HEK293 (cell line): ENCODE data around the gene TSC22D3.

Source experiments
- CTCF ChIA-PET: fragments of 350-600 bp; formaldehyde crosslinking; extraction: SDS; loops from one replicate; lab custom pipeline; 2021; ENCODE audit warnings: antibody characterized with exemption; lab: Yijun Ruan, JAX
- POLR2A ChIA-PET: fragments of 300-600 bp; formaldehyde crosslinking; extraction: SDS; loops from one replicate; lab custom pipeline; 2020; ENCODE audit warnings: antibody characterized with exemption, inconsistent platforms; lab: Yijun Ruan, JAX
- H3K27ac ChIP-seq: fragments of 200-500 bp; sonication (Bioruptor generic); 2 replicates; pipeline ENCODE4 v1.5.1; 2014; ENCODE audit warnings: low read depth, low read length, control low read depth, inconsistent platforms; ENCODE audit errors: extremely low read depth
- H3K36me3 ChIP-seq, 2 experiments: fragments of 200-500 bp in 1 of 2; sonication (Bioruptor generic) in 1 of 2; 1 replicate in 1 of 2; 2 replicates in 1 of 2; pipeline ENCODE4 v1.5.1; 2014 to 2017; ENCODE audit warnings: inconsistent platforms in 2 of 2, low read length in 2 of 2; ENCODE audit not compliant: control insufficient read depth in 2 of 2, insufficient read depth in 1 of 2
- H3K4me1 ChIP-seq: fragments of 200-500 bp; sonication (Bioruptor generic); 2 replicates; pipeline ENCODE4 v1.5.1; 2014; ENCODE audit warnings: mild to moderate bottlenecking, low read length, inconsistent platforms; ENCODE audit not compliant: control insufficient read depth, insufficient read depth
- H3K4me3 ChIP-seq: 2 replicates; pipeline ENCODE4 v1.5.1; 2011; ENCODE audit warnings: low read depth, mild to moderate bottlenecking, control low read depth, low read length, moderate library complexity
- H3K9me3 ChIP-seq: fragments of 200-500 bp; sonication (Bioruptor generic); 2 replicates; pipeline ENCODE4 v1.5.1; 2014; ENCODE audit warnings: low read depth, low read length, inconsistent platforms; ENCODE audit not compliant: control insufficient read depth, insufficient read depth
- CTCF ChIP-seq: fragments of 450-650 bp; formaldehyde crosslinking; IDR thresholded peaks from 2 replicates; pipeline ENCODE4 v1.5.1; 2016; ENCODE audit warnings: missing biosample characterization, missing genetic modification characterization
- HOXC10 ChIP-seq: sonication (generic); formaldehyde crosslinking; IDR thresholded peaks from 2 replicates; pipeline ENCODE4 v1.8.1; 2023; ENCODE audit warnings: mild to moderate bottlenecking, missing genetic modification reagents
- INSM2 ChIP-seq: fragments of 450-650 bp; formaldehyde crosslinking; IDR thresholded peaks from 2 replicates; pipeline ENCODE4 v1.5.1; 2016; ENCODE audit warnings: missing biosample characterization, missing genetic modification characterization
- KLF16 ChIP-seq: fragments of 450-650 bp; formaldehyde crosslinking; IDR thresholded peaks from 2 replicates; pipeline ENCODE4 v1.5.1; 2017; ENCODE audit warnings: missing biosample characterization, missing genetic modification characterization
- MYNN ChIP-seq: fragments of 450-650 bp; formaldehyde crosslinking; IDR thresholded peaks from 2 replicates; pipeline ENCODE4 v1.5.1; 2016; ENCODE audit warnings: missing biosample characterization, missing genetic modification characterization, borderline replicate concordance
- PBX3 ChIP-seq: sonication (generic); formaldehyde crosslinking; IDR thresholded peaks from 2 replicates; pipeline ENCODE4 v1.8.1; 2022; ENCODE audit warnings: mild to moderate bottlenecking, moderate library complexity, missing genetic modification reagents
- SETDB1 ChIP-seq: IDR thresholded peaks from one replicate; pipeline ENCODE4 v1.6.1; 2017; ENCODE audit warnings: mild to moderate bottlenecking, low read length, moderate library complexity, mixed read lengths; ENCODE audit not compliant: insufficient read length
- ZBTB11 ChIP-seq: fragments of 450-650 bp; formaldehyde crosslinking; conservative IDR thresholded peaks from 2 replicates; pipeline ENCODE4 v1.5.1; 2016; ENCODE audit warnings: low read depth, missing biosample characterization, missing genetic modification characterization
- ZBTB6 ChIP-seq: fragments of 450-650 bp; formaldehyde crosslinking; IDR thresholded peaks from 2 replicates; pipeline ENCODE4 v1.5.1; 2017; ENCODE audit warnings: missing biosample characterization, missing genetic modification characterization
- ZEB2 ChIP-seq: fragments of 450-650 bp; formaldehyde crosslinking; IDR thresholded peaks from 2 replicates; pipeline ENCODE4 v1.5.1; 2016; ENCODE audit warnings: missing biosample characterization, missing genetic modification characterization
- ZFP69B ChIP-seq: fragments of 450-650 bp; formaldehyde crosslinking; IDR thresholded peaks from 2 replicates; pipeline ENCODE4 v1.5.1; 2016; ENCODE audit warnings: missing biosample characterization, missing genetic modification characterization
- ZNF112 ChIP-seq: fragments of 450-650 bp; formaldehyde crosslinking; IDR thresholded peaks from 2 replicates; pipeline ENCODE4 v1.5.0; 2017; ENCODE audit warnings: missing biosample characterization, missing genetic modification characterization
- ZNF132 ChIP-seq: fragments of 450-650 bp; formaldehyde crosslinking; IDR thresholded peaks from 2 replicates; pipeline ENCODE4 v1.5.1; 2017; ENCODE audit warnings: missing biosample characterization, missing genetic modification characterization, borderline replicate concordance
- ZNF24 ChIP-seq: fragments of 450-650 bp; formaldehyde crosslinking; IDR thresholded peaks from 2 replicates; pipeline ENCODE4 v1.5.1; 2016; ENCODE audit warnings: missing biosample characterization, missing genetic modification characterization
- ZNF596 ChIP-seq: fragments of 450-650 bp; IDR thresholded peaks from 2 replicates; pipeline ENCODE4 v1.5.0; 2018; ENCODE audit warnings: missing biosample characterization, mild to moderate bottlenecking, missing genetic modification characterization, moderate library complexity
- ZNF600 ChIP-seq: fragments of 450-650 bp; formaldehyde crosslinking; IDR thresholded peaks from 2 replicates; pipeline ENCODE4 v1.5.1; 2016; ENCODE audit warnings: missing biosample characterization, missing genetic modification characterization
- ZNF621 ChIP-seq: fragments of 450-650 bp; formaldehyde crosslinking; IDR thresholded peaks from 2 replicates; pipeline ENCODE4 v1.5.1; 2017; ENCODE audit warnings: missing biosample characterization, missing genetic modification characterization
- ZNF654 ChIP-seq: fragments of 450-650 bp; formaldehyde crosslinking; IDR thresholded peaks from 2 replicates; pipeline ENCODE4 v1.5.1; 2016; ENCODE audit warnings: low read depth, missing biosample characterization, missing genetic modification characterization
- ZNF76 ChIP-seq: fragments of 450-650 bp; formaldehyde crosslinking; IDR thresholded peaks from 2 replicates; pipeline ENCODE4; 2016; ENCODE audit warnings: low read depth, missing biosample characterization, missing genetic modification characterization, borderline replicate concordance
- ZNF791 ChIP-seq: fragments of 450-650 bp; formaldehyde crosslinking; IDR thresholded peaks from 2 replicates; pipeline ENCODE4 v1.5.1; 2016; ENCODE audit warnings: missing biosample characterization, missing genetic modification characterization
- ZNF843 ChIP-seq: fragments of 450-650 bp; formaldehyde crosslinking; IDR thresholded peaks from 2 replicates; pipeline ENCODE4 v1.5.1; 2016; ENCODE audit warnings: missing biosample characterization, missing genetic modification characterization
- ZSCAN18 ChIP-seq: fragments of 450-650 bp; formaldehyde crosslinking; IDR thresholded peaks from 2 replicates; pipeline ENCODE4 v1.5.1; 2016; ENCODE audit warnings: missing biosample characterization, missing genetic modification characterization

Gene TSC22D3

GRCh38 chrX:107701493-107702121, 74.0 kb downstream of the TSC22D3 start:
- H3K9me3 ChIP-seq: no peaks in the 10 kb centered on the region
- peak; percentile 15 for TF ChIP-seq SETDB1
- no peak for TF ChIP-seq ZFP69B (tag by site-specific recombination)
- TF ChIP-seq ZNF24 (tag by site-specific recombination): no peak
- TF ChIP-seq, all 188 proteins: peak for 1
- POLR2A ChIA-PET: interaction anchor here (0.9 to 1.4 kb wide), 2 partner anchors 15 to 24 kb away, joined by 3 to 5 read pairs; no protein-coding TSS in a partner anchor
- no peak overlapping the region for H3K4me3 ChIP-seq
- CTCF ChIA-PET: interaction anchor here (1.1 to 1.6 kb wide), 2 partner anchors 11 to 14 kb away, joined by 3 to 5 read pairs; no protein-coding TSS in a partner anchor
- H3K36me3 ChIP-seq: no peaks in the 10 kb centered on the region
- H3K27ac ChIP-seq: no peak overlapping the region
- no peaks in the 10 kb centered on the region for H3K4me1 ChIP-seq

- TF ChIP-seq ZNF621 (tag by site-specific recombination): no peak
- no peak for TF ChIP-seq HOXC10 (CRISPR knock-in tag)
- no peak for TF ChIP-seq ZNF132 (tag by site-specific recombination)
- TF ChIP-seq ZBTB6: no peak
- no peak for TF ChIP-seq MYNN (tag by site-specific recombination)
- no peak for TF ChIP-seq ZNF791 (tag by site-specific recombination)
- TF ChIP-seq INSM2 (tag by site-specific recombination): no peak
- no peak for TF ChIP-seq ZNF654 (tag by site-specific recombination)
- TF ChIP-seq KLF16 (tag by site-specific recombination): no peak
- TF ChIP-seq ZNF76: no peak
- TF ChIP-seq ZEB2 (tag by site-specific recombination): no peak
- no peak for TF ChIP-seq ZNF843 (tag by site-specific recombination)
- TF ChIP-seq PBX3 (CRISPR knock-in tag): no peak
- no peak for TF ChIP-seq ZSCAN18 (tag by site-specific recombination)
- TF ChIP-seq ZNF596 (tag by site-specific recombination): no peak
- no peak for TF ChIP-seq CTCF (tag by site-specific recombination)
- no peak for TF ChIP-seq ZNF600 (tag by site-specific recombination)
- TF ChIP-seq ZNF112: no peak
- no peak for TF ChIP-seq ZBTB11 (tag by site-specific recombination)
- Histone ChIP-seq H3K27ac (no peak overlapping the region), H3K36me3 (no peaks in the 10 kb centered on the region), H3K4me3 (no peak overlapping the region), H3K9me3 (no peaks in the 10 kb centered on the region), H3K4me1 (no peaks in the 10 kb centered on the region)
- ChIA-PET CTCF (interaction anchor here (0.6 to 1.1 kb wide), 2 partner anchors 12 to 75 kb away, joined by 3 read pairs; no protein-coding TSS in a partner anchor), POLR2A (interaction anchor here (1.4 kb wide), 1 partner anchor 16 kb away, joined by 5 read pairs; no protein-coding TSS in a partner anchor)
These were observed 74.8 kb downstream of the TSC22D3 start for GRCh38 chrX:107700790-107701189.
